Measurements from ENCODE around the gene DNAAF5. TPM values are rescaled to one million over a fixed set of nuclear protein-coding genes. Genes with fewer than 3 reads are reported as not detected.

The DNAAF5 gene
- total RNA-seq, 1 donor from 2014 or later = 18.1 TPM

DNA sequence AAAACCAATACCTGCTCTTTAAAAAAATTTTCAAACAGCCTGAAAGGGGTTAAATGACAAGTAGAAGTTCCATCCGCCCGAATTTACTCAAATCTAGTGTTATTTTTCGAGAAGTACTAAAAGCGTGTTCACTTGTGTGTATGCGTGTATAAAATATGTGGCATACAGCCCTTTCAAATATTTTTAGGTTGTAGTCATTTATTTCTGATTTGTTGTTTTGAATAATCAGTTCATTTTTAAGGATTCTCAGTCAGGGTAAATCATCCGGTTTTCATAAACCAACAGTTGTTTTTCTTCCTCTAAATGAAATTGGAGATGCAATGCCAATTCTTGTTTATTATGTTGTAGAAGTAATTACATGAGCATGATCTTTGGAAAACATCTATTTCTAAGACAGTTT, 98.9 kb downstream of the DNAAF5 start:
- Histone ChIP-seq H3K27me3 (ENCODE audit: low read depth) (no peaks in the 10 kb centered on the region), H3K4me1 (peaks cover 99% of the 10 kb centered on the region), H3K9me3 (replicated peaks) (no peaks in the 10 kb centered on the region), H3K27ac (replicated peaks) (peak overlapping the region; percentile 95), H3K36me3 (no peaks in the 10 kb centered on the region), H3K4me3 (peak overlapping the region; percentile 20)
- intact Hi-C loops (cut with micrococcal nuclease) = no loop called here
- DNase-seq = no peak
- TF ChIP-seq, protein P1, sequence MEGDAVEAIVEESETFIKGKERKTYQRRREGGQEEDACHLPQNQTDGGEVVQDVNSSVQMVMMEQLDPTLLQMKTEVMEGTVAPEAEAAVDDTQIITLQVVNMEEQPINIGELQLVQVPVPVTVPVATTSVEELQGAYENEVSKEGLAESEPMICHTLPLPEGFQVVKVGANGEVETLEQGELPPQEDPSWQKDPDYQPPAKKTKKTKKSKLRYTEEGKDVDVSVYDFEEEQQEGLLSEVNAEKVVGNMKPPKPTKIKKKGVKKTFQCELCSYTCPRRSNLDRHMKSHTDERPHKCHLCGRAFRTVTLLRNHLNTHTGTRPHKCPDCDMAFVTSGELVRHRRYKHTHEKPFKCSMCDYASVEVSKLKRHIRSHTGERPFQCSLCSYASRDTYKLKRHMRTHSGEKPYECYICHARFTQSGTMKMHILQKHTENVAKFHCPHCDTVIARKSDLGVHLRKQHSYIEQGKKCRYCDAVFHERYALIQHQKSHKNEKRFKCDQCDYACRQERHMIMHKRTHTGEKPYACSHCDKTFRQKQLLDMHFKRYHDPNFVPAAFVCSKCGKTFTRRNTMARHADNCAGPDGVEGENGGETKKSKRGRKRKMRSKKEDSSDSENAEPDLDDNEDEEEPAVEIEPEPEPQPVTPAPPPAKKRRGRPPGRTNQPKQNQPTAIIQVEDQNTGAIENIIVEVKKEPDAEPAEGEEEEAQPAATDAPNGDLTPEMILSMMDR (IDR thresholded peaks at IDR 0.05; ENCODE audit: borderline replicate concordance) = no peak

DNA sequence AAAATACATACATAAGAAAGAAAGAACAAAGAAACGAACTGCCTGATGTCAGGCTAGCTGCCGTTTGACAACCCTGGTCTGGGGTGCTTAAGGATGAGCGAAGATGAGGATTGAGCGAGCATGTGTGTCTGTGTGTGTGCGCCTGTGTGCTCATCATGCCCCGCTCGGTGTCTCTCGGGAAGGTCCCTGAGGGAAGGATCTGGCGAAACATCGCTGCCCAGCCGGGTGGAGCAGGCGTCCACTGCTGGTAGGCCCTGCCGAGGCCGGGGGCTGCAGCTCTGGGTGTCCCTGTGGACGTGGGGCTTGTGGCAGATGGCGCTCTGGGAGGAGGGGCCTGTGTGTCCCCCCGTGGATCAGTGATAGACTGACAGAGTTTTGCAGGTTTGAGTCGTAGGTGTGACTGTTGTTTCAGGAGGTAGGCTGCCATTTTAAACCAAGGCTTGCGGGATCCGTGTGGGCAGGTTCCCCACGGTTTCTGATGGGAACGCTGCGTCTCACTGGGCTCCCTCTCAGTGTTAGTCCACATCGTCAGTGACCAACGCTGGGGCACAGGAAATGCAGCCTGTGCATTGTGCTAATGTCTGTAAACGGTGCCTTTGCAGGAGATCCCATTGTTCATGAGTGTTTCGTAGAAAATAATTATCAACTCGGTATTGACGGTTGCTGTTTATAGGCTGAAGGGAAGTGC, 99.9 kb downstream of the DNAAF5 start:
- no peaks in the 10 kb centered on the region for H3K27me3 ChIP-seq (ENCODE audit: low read depth)
- DNase-seq = no peak
- intact Hi-C loops (cut with micrococcal nuclease) = no loop called here
- H3K4me1 ChIP-seq = peaks cover 99% of the 10 kb centered on the region
- H3K4me3 ChIP-seq = peak overlapping the region; percentile 11
- H3K27ac ChIP-seq (replicated peaks) = peak overlapping the region; percentile 95
- H3K9me3 ChIP-seq (replicated peaks) = no peaks in the 10 kb centered on the region
- TF ChIP-seq, protein P1 (IDR thresholded peaks at IDR 0.05; ENCODE audit: borderline replicate concordance) = no peak
- no peaks in the 10 kb centered on the region for H3K36me3 ChIP-seq

GRCh38 chr7:828793-829561, 102.5 kb downstream of the DNAAF5 start:
- Histone ChIP-seq H3K27me3 (ENCODE audit: low read depth) (no peaks in the 10 kb centered on the region), H3K36me3 (no peaks in the 10 kb centered on the region), H3K4me1 (peaks cover 97% of the 10 kb centered on the region), H3K4me3 (no peak overlapping the region), H3K9me3 (replicated peaks) (no peaks in the 10 kb centered on the region), H3K27ac (replicated peaks) (peak overlapping the region; percentile 95)
- intact Hi-C loops (cut with micrococcal nuclease) = no loop called here
- TF ChIP-seq, protein P1 (IDR thresholded peaks at IDR 0.05; ENCODE audit: borderline replicate concordance) = no peak
- no peak for DNase-seq

DNA sequence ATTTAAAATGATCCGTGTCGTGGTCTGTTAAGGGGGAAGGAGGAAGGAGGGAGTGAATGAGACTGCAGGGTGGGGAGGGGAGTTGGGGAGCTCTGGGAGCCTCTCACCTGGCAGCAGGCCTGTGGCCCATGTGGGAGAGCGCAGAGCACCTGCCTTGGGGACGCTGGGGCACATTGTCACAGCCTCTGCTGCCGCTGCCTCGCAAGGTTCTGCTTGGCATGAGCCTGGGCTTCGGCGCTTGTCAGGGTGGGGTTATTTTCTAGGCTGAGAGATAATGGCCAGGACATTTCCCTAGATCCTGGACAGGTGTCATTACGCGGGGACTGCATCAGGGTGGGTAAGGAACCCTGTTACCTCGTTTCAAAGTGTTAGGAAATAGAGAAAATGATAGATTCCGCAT, 103.6 kb downstream of the DNAAF5 start:
- Histone ChIP-seq H3K36me3 (peaks cover 7% of the 10 kb centered on the region), H3K27me3 (ENCODE audit: low read depth) (no peaks in the 10 kb centered on the region), H3K4me3 (peak overlapping the region; percentile 52), H3K27ac (replicated peaks) (peak overlapping the region; percentile 95), H3K4me1 (peaks cover 97% of the 10 kb centered on the region), H3K9me3 (replicated peaks) (no peaks in the 10 kb centered on the region)
- intact Hi-C loops (cut with micrococcal nuclease) = loop anchor here (10.0 kb wide), 1 partner anchor 45 kb away; no protein-coding TSS in a partner anchor
- DNase-seq = no peak
- TF ChIP-seq, protein P1 (IDR thresholded peaks at IDR 0.05; ENCODE audit: borderline replicate concordance) = no peak

- peak overlapping the region; percentile 52 for H3K4me3 ChIP-seq
- H3K9me3 ChIP-seq (replicated peaks) = no peaks in the 10 kb centered on the region
- TF ChIP-seq, protein P1 (IDR thresholded peaks at IDR 0.05; ENCODE audit: borderline replicate concordance) = no peak
- DNase-seq = no peak
- no peaks in the 10 kb centered on the region for H3K27me3 ChIP-seq (ENCODE audit: low read depth)
- intact Hi-C loops (cut with micrococcal nuclease) = loop anchor here (10.0 kb wide), 1 partner anchor 47 kb away; no protein-coding TSS in a partner anchor
- H3K36me3 ChIP-seq = peaks cover 9% of the 10 kb centered on the region
- H3K4me1 ChIP-seq = peaks cover 98% of the 10 kb centered on the region
- H3K27ac ChIP-seq (replicated peaks) = peak overlapping the region; percentile 95
These were observed 105.2 kb downstream of the DNAAF5 start for GRCh38 chr7:831596-832166.
